Tibial nerve (tissue), 3 donors: ENCODE data around the gene FCER2.

Source experiments
- EP300 ChIP-seq, 2 donors: sonication (generic); formaldehyde crosslinking; IDR thresholded peaks; one replicate each; pipeline ENCODE4 v1.6.1; 2017; ENCODE audit warnings: antibody characterized with exemption in 2 of 2, mild to moderate bottlenecking in 1 of 2
- POLR2A ChIP-seq, 2 donors: fragments of 450-650 bp; IDR thresholded peaks; one replicate each; pipeline ENCODE4 v1.6.1; 2017; ENCODE audit warnings: antibody characterized with exemption in 2 of 2, mild to moderate bottlenecking in 2 of 2, moderate library complexity in 2 of 2

DNA sequence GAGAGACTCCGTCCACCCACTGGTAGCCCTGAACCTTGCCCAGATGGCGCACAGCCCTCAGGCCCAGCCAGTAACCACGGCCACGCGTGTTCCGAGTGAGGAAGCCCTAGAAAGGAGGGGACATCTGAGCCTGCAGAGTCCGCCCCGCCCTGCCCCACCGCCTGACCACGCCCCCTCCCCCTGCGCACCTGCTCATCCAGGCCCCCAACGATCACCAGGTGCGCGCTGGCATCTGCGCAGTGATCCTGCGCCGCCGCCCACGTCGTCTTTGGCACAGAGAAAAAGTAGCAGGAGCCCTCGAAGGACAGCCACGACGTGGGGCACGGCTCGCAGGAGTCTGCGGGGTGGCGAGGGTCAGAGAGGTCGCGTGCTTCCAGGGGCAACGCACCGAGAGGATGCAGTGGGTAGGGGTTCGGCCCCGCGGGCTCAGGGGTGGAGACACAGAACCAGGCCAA is 27.9 kb upstream of the FCER2 start:
- TF ChIP-seq EP300 (IDR thresholded peaks at IDR 0.05) = no peak
- no peak for TF ChIP-seq POLR2A (IDR thresholded peaks at IDR 0.05)
